ENCODE results near the gene DLX1. TPM values are rescaled to one million over a fixed set of nuclear protein-coding genes. Genes with fewer than 3 reads are reported as not detected.

The DLX1 gene
- total and polyA plus RNA-seq, 9 of the 15 experiments (the other 6 are each of a cell fraction or from before 2014, with no cell fraction given): 1.9 to 26.2 (median 9.6) TPM

DNA sequence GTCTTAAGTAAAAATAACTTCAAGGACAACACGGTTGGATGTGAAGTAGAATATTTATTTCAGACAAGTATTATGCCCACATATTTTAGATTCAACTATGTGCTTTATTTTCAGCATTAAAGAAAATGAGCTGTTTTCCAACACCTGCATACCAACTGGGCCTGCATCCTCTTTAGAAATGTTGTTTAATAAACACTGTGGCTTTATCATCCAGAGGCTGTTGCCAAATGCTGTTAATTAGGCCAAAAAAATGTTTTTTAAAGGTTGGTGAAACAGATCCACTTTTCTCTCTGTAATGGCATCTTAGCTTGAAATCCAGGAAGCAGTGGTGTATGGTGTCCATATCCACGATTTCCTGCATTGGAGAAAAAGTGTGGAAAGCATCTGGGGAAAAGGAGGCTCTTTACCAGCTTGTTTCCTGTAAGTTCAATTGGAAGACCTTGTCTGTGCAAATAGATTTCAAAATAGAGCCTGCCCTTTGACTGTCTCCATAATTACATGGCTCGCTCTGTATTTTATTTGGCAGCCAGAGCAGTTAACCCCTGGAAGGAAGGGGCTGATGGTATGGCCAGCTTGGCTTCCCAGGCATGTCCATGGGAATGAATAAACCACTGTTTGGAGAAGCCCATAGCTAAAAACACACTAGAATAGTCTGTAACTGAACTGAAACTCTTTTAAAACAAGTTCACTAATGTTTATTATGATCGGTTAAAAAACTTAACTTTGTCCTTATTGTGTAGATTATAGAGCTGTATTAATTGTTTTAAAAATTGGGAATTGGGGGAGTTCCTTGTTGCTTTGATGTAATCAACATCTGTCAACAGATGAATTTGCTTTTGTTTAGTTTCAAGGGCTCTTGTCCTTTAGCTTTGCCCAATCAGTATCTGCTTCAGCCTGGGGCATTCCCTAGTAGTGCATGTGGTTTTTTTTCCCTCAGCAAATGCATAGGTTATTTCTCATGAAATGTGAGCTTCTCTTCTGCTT is 33.0 kb upstream of the DLX1 start (continued):
- TF ChIP-seq ZNF589 (CRISPR knock-in tag; IDR thresholded peaks at IDR 0.05; ENCODE audit: low read depth) (0 out of 2 replicates have a peak, but pooled peaks have one; percentile 39), MEIS2 (IDR thresholded peaks at IDR 0.05; ENCODE audit: partially characterized antibody) (peak; percentile 25), ZNF639 (CRISPR knock-in tag; conservative IDR thresholded peaks at IDR 0.05 in 1 of 2, IDR thresholded peaks at IDR 0.05 in 1 of 2) (0 out of 4 replicates have a peak, but pooled peaks of 1 of the 2 experiments have one; percentile 13), CBFA2T3 (IDR thresholded peaks at IDR 0.05) (no peak), BMI1 (IDR thresholded peaks at IDR 0.05; ENCODE audit: low read length) (no peak), SOX6 (IDR thresholded peaks at IDR 0.05) (0 out of 2 replicates have a peak, but pooled peaks have one; percentile 12), PHF21A (IDR thresholded peaks at IDR 0.05; ENCODE audit: borderline replicate concordance, low read depth) (no peak), ZNF282 (CRISPR knock-in tag; IDR thresholded peaks at IDR 0.05) (no peak), SMAD3 (CRISPR knock-in tag; conservative IDR thresholded peaks at IDR 0.05) (0 out of 2 replicates have a peak, but pooled peaks have one; percentile 25)

Measured in K562 (cell line).